GM19239 (cell line): ENCODE measurements around the gene PES1.
"Not testable (repeated sequence)": the region's sequence is repeated elsewhere in the genome, so short reads cannot be mapped to it uniquely, and the experiment has no call there.

Experiments
- DNase-seq: peaks from one replicate; pipeline ENCODE4 v3.0.0; 2011; ENCODE audit warnings: low spot score; ENCODE audit not compliant: insufficient read length
- FAIRE-seq: peaks from 2 replicates; lab custom pipeline; 2011; peaks lifted over from hg19 to GRCh38; lab: Jason Lieb, UNC

PES1 gene

GRCh38 chr22:30609260-30610185, 17.8 kb upstream of the PES1 start:
- FAIRE-seq (peak; percentile 94), DNase-seq (peak; percentile 58)

GRCh38 chr22:30607939-30608338, 16.2 kb upstream of the PES1 start:
- peak; percentile 48 for FAIRE-seq

GRCh38 chr22:30607300-30607930, 15.7 kb upstream of the PES1 start:
- no peak for FAIRE-seq

More at GRCh38 chr22:30607939-30608338, 16.2 kb upstream of the PES1 start:
- no peak for DNase-seq

DNA sequence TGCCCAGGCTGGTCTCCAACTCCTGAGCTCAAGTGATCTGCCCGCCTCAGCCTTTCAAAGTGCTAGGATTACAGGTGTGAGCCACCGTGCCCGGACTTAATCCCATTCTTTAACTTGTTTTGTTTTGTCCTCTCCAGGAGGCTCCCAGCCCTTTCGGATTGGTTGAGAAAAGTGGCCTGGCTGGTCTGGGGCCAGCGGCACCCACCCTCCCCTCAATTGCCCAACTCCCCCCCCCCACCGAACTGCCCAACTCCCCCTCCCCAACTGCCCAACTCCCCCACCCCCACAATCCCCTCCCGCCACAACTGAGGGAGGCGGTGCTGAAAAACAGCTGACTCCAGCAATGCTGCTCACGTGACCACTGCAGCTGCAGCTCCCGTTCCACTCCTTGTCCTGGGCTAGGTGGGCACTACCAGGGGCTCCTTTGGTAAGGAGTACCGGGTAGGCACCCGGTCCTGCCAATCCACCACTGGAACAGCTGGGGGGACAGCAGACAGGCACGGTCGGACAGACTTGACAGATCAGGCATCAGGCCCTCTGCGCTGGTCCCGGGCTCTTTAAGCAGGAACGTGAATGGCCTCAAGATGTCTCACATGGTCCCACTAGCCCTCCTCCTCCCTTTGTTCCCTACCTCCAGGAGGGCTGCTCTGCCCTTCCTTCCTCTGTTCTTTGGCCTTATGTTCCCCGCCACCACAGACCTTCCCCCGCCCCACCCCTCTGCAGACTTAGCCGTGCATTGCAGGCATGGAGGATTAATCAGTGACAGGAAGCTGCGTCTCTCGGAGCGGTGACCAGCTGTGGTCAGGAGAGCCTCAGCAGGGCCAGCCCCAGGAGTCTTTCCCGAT, 15.0 kb upstream of the PES1 start, which contains the start of gene TCN2:
TCN2 (plus strand) TSS at position 720 of the 845 bp plus-strand sequence. CDS start 158 bp downstream, outside the sequence.
- FAIRE-seq (peak; percentile 90), DNase-seq (peak; percentile 67)

More at GRCh38 chr22:30607300-30607930, 15.7 kb upstream of the PES1 start:
- no peak for DNase-seq

DNA sequence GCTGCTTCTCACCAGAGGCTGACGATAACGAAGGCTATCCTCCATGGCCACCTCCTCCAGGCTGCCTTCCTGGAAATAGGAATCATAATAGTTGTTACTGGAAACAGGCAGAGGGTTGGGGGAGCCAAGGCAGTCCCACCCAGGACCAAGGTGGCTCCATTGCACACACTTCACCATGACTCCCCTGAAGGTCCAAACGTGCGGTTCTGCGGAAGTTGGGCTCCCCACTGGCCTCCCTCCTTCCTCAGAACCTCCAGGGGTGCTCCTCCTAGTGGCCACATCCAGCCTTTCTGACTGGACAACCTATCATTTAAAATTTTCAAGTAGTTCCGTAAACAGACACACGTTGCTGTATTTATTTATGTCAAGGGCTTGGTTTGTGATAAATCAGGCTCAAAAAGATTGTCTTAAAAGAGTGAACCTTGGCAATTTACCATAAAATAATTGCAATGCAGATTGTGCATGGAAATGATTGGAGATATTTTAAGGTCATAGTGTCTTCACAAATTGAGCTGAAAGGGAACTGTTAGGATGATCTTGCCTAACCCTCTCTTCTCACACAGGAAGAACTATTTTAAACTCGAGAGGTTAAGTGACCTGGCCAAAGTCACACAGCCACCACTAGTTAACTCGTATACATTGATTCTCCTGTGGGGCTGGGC, 13.9 kb upstream of the PES1 start:
- peak; percentile 41 for DNase-seq

GRCh38 chr22:30604723-30605122, 13.0 kb upstream of the PES1 start:
- FAIRE-seq (no peak), DNase-seq (no peak)

More for the DNA sequence above, 13.9 kb upstream of the PES1 start:
- peak; percentile 79 for FAIRE-seq

DNA sequence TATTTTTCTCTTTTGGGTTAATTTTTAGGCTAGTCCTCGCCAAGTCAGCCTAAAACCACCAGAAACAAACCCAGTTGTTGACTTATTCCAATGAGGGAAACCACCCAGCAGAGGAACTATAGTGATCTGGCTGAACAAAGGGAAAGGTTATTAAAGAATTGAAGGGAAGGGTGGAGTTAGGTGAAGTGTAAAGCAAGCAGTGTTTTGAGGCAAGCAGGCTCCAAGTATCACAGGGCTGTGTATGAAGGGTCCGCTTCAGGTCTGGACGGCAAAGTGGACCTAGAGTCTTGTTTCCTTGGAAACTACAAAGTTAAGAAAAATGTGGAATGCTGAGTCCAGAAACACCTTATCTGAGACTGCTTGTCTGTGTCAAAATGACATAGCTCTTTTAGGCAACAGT, 12.1 kb upstream of the PES1 start:
- DNase-seq (no peak), FAIRE-seq (no peak)

DNA sequence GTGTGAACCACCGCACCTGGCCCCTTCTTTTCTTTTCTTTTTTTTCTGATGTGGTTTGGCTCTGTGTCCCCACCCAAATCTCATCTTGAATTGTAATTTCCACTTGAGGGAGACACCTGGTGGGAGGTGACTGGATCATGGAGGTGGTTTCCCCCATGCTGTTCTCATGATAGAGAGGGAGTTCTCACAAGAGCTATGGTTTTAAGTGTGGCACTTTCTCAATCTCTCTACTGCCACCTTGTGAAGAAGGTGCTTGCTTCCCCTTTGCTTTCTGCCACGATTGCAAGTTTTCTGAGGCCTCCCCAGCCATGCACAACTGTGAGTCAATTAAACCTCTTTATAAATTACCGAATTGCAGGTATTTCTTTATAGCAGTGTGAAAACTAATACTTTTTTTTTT, 10.3 kb upstream of the PES1 start:
- FAIRE-seq (no peak), DNase-seq (no peak)

DNA sequence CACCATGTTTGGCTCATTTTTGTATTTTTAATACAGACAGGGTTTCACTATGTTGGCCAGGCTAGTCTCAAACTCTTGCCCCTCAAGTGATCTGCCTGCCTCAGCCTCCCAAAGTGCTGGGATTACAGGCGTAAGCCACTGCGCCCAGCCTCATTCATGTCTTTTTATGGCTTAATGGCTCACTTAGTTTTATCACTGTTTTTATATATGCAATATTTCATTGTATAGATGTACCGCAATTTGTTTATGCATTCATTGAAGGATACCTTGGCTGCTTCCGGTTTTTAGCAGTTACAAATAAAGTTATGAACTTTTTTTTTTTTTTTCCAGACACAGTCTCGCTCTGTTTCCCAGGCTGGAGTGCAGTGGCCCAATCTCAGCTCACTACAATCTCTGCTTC, 9.8 kb upstream of the PES1 start:
- no peak for DNase-seq
- FAIRE-seq: no peak

- DNase-seq: no peak
- no peak for FAIRE-seq
Observed at GRCh38 chr22:30600921-30601320, 9.2 kb upstream of the PES1 start.

GRCh38 chr22:30598986-30599385, 7.3 kb upstream of the PES1 start:
- no peak for DNase-seq
- FAIRE-seq: no peak

DNA sequence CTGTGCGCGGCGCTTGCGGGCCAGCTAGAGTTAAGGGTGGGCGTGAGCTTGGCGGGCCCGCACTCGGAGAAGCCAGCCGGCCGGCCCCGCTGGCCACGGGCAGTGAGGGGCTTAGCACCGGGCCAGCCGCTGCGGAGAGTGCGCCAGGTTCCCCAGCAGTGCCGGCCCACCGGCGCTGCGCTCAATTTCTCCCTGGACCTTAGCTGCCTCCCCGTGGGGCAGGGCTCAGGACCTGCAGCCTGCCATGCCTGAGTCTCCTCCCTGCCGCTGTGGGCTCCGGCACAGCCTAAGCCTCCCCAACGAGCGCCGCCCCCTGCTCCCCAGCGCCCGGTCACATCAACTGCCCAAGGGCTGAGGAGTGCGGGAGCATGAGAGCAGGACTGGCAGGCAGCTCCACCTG, 5.2 kb upstream of the PES1 start:
- FAIRE-seq (no peak), DNase-seq (no peak)

GRCh38 chr22:30596199-30596598, 4.5 kb upstream of the PES1 start:
- DNase-seq (no peak), FAIRE-seq (no peak)

DNA sequence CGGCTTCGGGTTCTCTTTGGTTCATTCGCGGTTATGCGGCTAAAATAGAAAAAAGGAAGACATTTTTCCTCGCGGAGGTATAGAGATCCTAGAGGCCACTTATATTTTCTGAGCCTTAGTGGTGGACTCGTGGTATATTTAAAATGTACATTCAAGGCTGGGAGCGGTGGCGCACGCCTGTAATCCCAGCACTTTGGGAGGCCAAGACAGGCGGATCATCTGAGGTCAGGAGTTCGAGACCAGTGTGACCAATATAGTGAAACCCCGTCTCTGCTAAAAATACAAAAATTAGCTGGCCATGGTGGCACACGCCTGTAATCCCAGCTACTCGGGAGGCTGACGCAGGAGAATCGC, 627 bp upstream of the PES1 start:
- DNase-seq, FAIRE-seq: not testable (repeated sequence)

- FAIRE-seq: peak; percentile 71
- no peak for DNase-seq
Observed at GRCh38 chr22:30591191-30591587, 521 bp downstream of the PES1 start.

GRCh38 chr22:30586414-30586813, 5.3 kb downstream of the PES1 start:
- FAIRE-seq (no peak), DNase-seq (no peak)

DNA sequence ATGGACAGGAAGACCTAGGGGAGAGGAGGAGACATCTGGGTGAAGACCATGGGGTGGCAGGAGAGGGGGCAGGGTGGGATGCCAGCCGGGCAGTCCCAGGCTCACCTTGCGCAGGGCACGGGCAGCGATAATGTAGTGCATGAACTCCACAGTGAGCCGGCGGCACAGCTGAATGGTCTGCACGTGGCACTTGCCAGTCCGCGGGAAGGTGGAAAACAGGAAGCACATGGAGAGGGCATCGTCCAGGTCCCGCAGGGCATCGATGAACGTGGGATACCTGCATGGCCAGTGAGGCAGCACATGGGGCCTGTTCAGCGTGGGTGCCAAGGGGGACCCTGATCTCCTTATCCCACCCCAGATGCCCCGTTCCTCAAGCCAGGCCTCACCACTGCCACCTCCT, 7.3 kb downstream of the PES1 start:
- FAIRE-seq (no peak), DNase-seq (no peak)

DNA sequence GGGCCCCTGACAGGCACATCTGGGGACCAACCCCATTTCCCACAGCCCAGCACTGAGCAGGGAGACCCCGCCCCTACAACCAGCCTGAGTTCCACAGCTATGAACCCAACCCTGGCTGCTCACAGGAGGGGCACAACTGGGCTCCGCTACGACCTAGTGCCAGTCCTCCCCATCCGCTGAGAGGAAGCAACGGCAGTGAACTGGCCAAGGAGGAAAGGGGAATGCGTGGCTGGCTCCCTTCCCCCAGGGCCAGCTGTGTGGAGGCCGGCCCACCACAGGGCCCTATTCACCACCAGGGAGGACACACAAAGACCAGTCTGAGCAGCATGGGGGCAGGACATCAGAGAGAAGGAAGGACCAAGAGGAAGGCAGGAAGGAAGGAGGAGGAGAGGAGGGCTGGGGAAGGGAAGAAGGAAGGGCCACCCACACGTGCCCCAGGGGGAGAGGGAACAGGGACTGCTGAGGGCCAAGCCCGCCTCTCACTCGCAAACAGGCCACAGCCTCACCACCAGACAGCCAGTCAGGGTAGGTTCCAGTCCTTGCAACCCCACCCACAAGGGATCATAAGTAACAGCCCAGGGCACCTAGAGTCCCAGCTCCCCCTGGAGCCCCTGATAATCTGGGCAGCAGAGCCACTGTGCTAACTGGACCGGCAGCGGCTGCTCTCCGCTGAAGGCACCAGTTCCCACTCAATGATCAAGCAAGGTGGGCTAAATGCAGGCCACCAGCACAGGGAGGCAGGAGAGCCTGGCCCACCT, 8.7 kb downstream of the PES1 start:
- FAIRE-seq: no peak
- no peak for DNase-seq

GRCh38 chr22:30582051-30582450, 9.7 kb downstream of the PES1 start:
- DNase-seq (no peak), FAIRE-seq (no peak)
